Mucosa of descending colon (tissue), 3 donors: ENCODE results near the gene HOXB5. TPM values are rescaled to one million over a fixed set of nuclear protein-coding genes. Genes with fewer than 3 reads are reported as not detected.
A peak's percentile ranks its signal among the peaks of the same experiment; 100 is the strongest.

Experiments
- ATAC-seq: fragments of 200-7000 bp; cut with Tn5 transposase; one replicate; pipeline ENCODE4 v1.9.1; 2020; ENCODE audit warnings: mild to moderate bottlenecking, moderate library complexity
- DNase-seq, 3 donors: peaks; one replicate each; pipeline ENCODE4 v3.0.0-alpha.2; 2020
- H3K36me3 ChIP-seq: fragments of 200-600 bp; one replicate; pipeline ENCODE4 v1.8.0; 2021; ENCODE audit warnings: low read depth, mild to moderate bottlenecking
- H3K4me1 ChIP-seq: fragments of 200-600 bp; one replicate; pipeline ENCODE4 v1.8.0; 2021; ENCODE audit warnings: low read depth, mild to moderate bottlenecking
- H3K4me3 ChIP-seq: fragments of 200-600 bp; one replicate; pipeline ENCODE4 v1.8.0; 2021; ENCODE audit warnings: mild to moderate bottlenecking
- H3K9me3 ChIP-seq: fragments of 200-600 bp; one replicate; pipeline ENCODE4 v1.8.0; 2021; ENCODE audit warnings: mild to moderate bottlenecking
- CTCF ChIP-seq: fragments of 200-600 bp; IDR thresholded peaks from one replicate; pipeline ENCODE4 v1.8.0; 2022; ENCODE audit warnings: antibody characterized with exemption, mild to moderate bottlenecking
- intact Hi-C, 2 donors: fragments of 100-400 bp; cut with DNase I in 1 of 2; cut with micrococcal nuclease in 1 of 2; formaldehyde crosslinking; loops; one replicate each; pipeline versions ENCODE4 v1.11.0 to v1.11.1; 2022; cut with DNase I, micrococcal nuclease
- total RNA-seq, 3 donors: library from RNA; stranded (reverse); fragmentation: NEBNext Ultra II Directional in 2 of 3; extraction: Animal tissue kit (Norgen Biotek cat#: 25700) in 2 of 3; gene quantifications; one replicate each; pipeline versions ENCODE4 v1.2.1 to v1.2.4, GENCODE V29; 2021 to 2023
- donor health status: DM: no; HTN: no; CAD: no; lungs with moderate emphysema.
- donor health status: DM: no; HTN: no; CAD: no.
- donor health status: DM: no; HTN: yes; CAD: no.

Gene HOXB5
- total RNA-seq, 3 donors from 2014 or later = 16.2 to 29.3 (median 19.9) TPM

GRCh38 chr17:48571826-48572417 is 21.7 kb downstream of the HOXB5 start:
- ATAC-seq = no peak
- H3K36me3 ChIP-seq = no peaks in the 10 kb centered on the region
- H3K4me1 ChIP-seq = peaks cover 50% of the 10 kb centered on the region
- no peak for TF ChIP-seq CTCF
- H3K4me3 ChIP-seq = no peak overlapping the region
- H3K9me3 ChIP-seq = no peaks in the 10 kb centered on the region
- DNase-seq = no peak
- intact Hi-C loops = no loop called here

- intact Hi-C loops = no loop called here
- TF ChIP-seq CTCF = no peak
- ATAC-seq = peak; percentile 10
- Histone ChIP-seq H3K4me3 (no peak overlapping the region), H3K4me1 (peaks cover 49% of the 10 kb centered on the region), H3K36me3 (no peaks in the 10 kb centered on the region), H3K9me3 (no peaks in the 10 kb centered on the region)
- DNase-seq = peak in 1 of 3 donors; percentile 32
Observed at GRCh38 chr17:48571024-48571818, 22.4 kb downstream of the HOXB5 start.

- Histone ChIP-seq H3K4me3 (no peak overlapping the region), H3K9me3 (no peaks in the 10 kb centered on the region), H3K36me3 (no peaks in the 10 kb centered on the region), H3K4me1 (peaks cover 46% of the 10 kb centered on the region)
- intact Hi-C loops = no loop called here
- peak in 1 of 3 donors; percentile 31 for DNase-seq
- no peak for ATAC-seq
- TF ChIP-seq CTCF = no peak
Observed at GRCh38 chr17:48570325-48571023, 23.1 kb downstream of the HOXB5 start.

GRCh38 chr17:48569674-48570324 is 23.8 kb downstream of the HOXB5 start:
- H3K36me3 ChIP-seq = no peaks in the 10 kb centered on the region
- peak in 1 of 3 donors; percentile 4 for DNase-seq
- no peaks in the 10 kb centered on the region for H3K9me3 ChIP-seq
- peaks cover 40% of the 10 kb centered on the region for H3K4me1 ChIP-seq
- ATAC-seq = no peak
- no peak for TF ChIP-seq CTCF
- intact Hi-C loops = no loop called here
- H3K4me3 ChIP-seq = no peak overlapping the region

GRCh38 chr17:48569240-48569582 is 24.4 kb downstream of the HOXB5 start:
- DNase-seq = peak in 1 of 3 donors; percentile 6
- peaks cover 39% of the 10 kb centered on the region for H3K4me1 ChIP-seq
- H3K9me3 ChIP-seq = no peaks in the 10 kb centered on the region
- H3K4me3 ChIP-seq = no peak overlapping the region
- no peaks in the 10 kb centered on the region for H3K36me3 ChIP-seq
- ATAC-seq = no peak
- intact Hi-C loops = no loop called here
- TF ChIP-seq CTCF = no peak
